Measurements from ENCODE around the gene RRAS. TPM values are rescaled to one million over a fixed set of nuclear protein-coding genes. Genes with fewer than 3 reads are reported as not detected.

The RRAS gene
- total RNA-seq, 1 donor from 2014 or later, result 1.2 TPM

DNA sequence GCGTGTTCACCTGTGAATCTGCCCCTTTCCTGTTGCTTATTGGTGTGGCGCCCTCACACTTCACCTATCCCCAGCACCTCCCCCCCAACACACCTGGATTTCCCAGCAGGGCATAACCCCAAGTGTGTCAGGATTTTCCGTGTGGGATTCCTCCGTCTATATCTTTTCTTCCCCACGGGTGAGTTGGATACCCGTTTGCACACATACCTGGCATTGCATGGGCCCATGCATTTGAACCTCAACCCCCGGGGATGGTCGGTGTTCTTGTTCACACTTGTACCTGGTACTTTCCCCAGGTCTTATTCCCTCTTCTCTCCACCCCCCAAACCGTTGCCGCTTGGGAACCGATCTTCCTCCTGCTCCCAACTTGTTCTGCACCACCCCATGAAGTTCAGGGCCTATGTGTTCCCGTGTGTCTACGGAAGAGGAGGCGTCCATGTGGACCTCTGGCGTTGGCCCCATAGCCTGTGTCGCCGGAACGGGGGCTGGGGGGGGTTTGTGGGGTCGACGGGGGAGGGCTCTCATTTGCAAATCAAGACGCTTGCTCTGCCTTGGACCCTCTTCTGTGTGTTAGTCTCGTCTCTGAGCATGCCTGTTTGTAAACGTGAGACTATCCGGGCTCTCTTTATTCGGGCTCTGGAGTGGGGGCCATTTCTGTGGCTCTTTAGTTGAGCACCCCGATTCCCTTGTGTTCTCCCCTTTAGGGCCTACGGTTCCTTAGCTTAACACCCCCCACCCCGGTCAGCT, 47.3 kb downstream of the RRAS start:
- Mint-ChIP-seq H3K36me3 (ENCODE audit: low read depth) (peaks cover 3% of the 10 kb centered on the region), H3K4me1 (peaks cover 27% of the 10 kb centered on the region), H3K27ac (ENCODE audit: unreplicated experiment) (peak overlapping the region; percentile 88), H3K27me3 (ENCODE audit: low read depth) (peaks cover 5% of the 10 kb centered on the region), H3K9me3 (no peaks in the 10 kb centered on the region), H3K4me3 (peak overlapping the region; percentile 90)
- DNase-seq (ENCODE audit: low read depth, low spot score), result peak; percentile 26
- TF ChIP-seq, protein P1, sequence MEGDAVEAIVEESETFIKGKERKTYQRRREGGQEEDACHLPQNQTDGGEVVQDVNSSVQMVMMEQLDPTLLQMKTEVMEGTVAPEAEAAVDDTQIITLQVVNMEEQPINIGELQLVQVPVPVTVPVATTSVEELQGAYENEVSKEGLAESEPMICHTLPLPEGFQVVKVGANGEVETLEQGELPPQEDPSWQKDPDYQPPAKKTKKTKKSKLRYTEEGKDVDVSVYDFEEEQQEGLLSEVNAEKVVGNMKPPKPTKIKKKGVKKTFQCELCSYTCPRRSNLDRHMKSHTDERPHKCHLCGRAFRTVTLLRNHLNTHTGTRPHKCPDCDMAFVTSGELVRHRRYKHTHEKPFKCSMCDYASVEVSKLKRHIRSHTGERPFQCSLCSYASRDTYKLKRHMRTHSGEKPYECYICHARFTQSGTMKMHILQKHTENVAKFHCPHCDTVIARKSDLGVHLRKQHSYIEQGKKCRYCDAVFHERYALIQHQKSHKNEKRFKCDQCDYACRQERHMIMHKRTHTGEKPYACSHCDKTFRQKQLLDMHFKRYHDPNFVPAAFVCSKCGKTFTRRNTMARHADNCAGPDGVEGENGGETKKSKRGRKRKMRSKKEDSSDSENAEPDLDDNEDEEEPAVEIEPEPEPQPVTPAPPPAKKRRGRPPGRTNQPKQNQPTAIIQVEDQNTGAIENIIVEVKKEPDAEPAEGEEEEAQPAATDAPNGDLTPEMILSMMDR (conservative IDR thresholded peaks at IDR 0.05), result no peak

GRCh38 chr19:49591731-49592485, 48.0 kb downstream of the RRAS start:
- peaks cover 3% of the 10 kb centered on the region for H3K36me3 Mint-ChIP-seq (ENCODE audit: low read depth)
- peaks cover 27% of the 10 kb centered on the region for H3K4me1 Mint-ChIP-seq
- DNase-seq (ENCODE audit: low read depth, low spot score), result peak; percentile 22
- no peaks in the 10 kb centered on the region for H3K9me3 Mint-ChIP-seq
- H3K4me3 Mint-ChIP-seq, result peak overlapping the region; percentile 90
- peaks cover 5% of the 10 kb centered on the region for H3K27me3 Mint-ChIP-seq (ENCODE audit: low read depth)
- peak overlapping the region; percentile 88 for H3K27ac Mint-ChIP-seq (ENCODE audit: unreplicated experiment)
- TF ChIP-seq, protein P1 (conservative IDR thresholded peaks at IDR 0.05), result no peak

- peak within 1 kb of the TSS; percentile 90 for H3K4me3 Mint-ChIP-seq
- peak; percentile 50 for DNase-seq (ENCODE audit: low read depth, low spot score)
- TF ChIP-seq, protein P1 (conservative IDR thresholded peaks at IDR 0.05), result no peak
- H3K27me3 Mint-ChIP-seq (ENCODE audit: low read depth), result peaks cover 5% of the 10 kb centered on the region
- peaks cover 27% of the 10 kb centered on the region for H3K4me1 Mint-ChIP-seq
- H3K9me3 Mint-ChIP-seq, result no peaks in the 10 kb centered on the region
- peak within 1 kb of the TSS; percentile 88 for H3K27ac Mint-ChIP-seq (ENCODE audit: unreplicated experiment)
- H3K36me3 Mint-ChIP-seq (ENCODE audit: low read depth), result peaks cover 3% of the 10 kb centered on the region
Measured at GRCh38 chr19:49590971-49591730, 48.8 kb downstream of the RRAS start, which contains the start of gene PRR12. PRR12 (plus strand) TSS chr19:49591182; CDS start chr19:49591655, 473 bp downstream.

GRCh38 chr19:49590071-49590970, 49.6 kb downstream of the RRAS start:
- Mint-ChIP-seq H3K27me3 (ENCODE audit: low read depth) (peaks cover 5% of the 10 kb centered on the region), H3K9me3 (no peaks in the 10 kb centered on the region), H3K36me3 (ENCODE audit: low read depth) (peaks cover 3% of the 10 kb centered on the region), H3K4me3 (peak overlapping the region; percentile 90), H3K27ac (ENCODE audit: unreplicated experiment) (peak overlapping the region; percentile 75), H3K4me1 (peaks cover 27% of the 10 kb centered on the region)
- DNase-seq (ENCODE audit: low read depth, low spot score), result peak; percentile 89
- TF ChIP-seq, protein P1 (conservative IDR thresholded peaks at IDR 0.05), result no peak
